ENCODE measurements around the gene ERCC5.

GRCh38 chr13:102877303-102877702, 31.5 kb downstream of the ERCC5 start:
- TF ChIP-seq POLR2A (IDR thresholded peaks at IDR 0.05) = no peak
- no peak for TF ChIP-seq CTCF (IDR thresholded peaks at IDR 0.05)
